Colonic mucosa (tissue), 4 donors: Measurements from ENCODE around the gene TRMT44. TPM values are rescaled to one million over a fixed set of nuclear protein-coding genes. Genes with fewer than 3 reads are reported as not detected.
"Not testable (repeated sequence)": the region's sequence is repeated elsewhere in the genome, so short reads cannot be mapped to it uniquely, and the experiment has no call there.

Experiments used
- DNase-seq: peaks from one replicate; pipeline ENCODE4 v3.0.0-alpha.2; 2020
- H3K27ac ChIP-seq: fragments of 200-600 bp; one replicate; pipeline ENCODE4 v1.8.0; 2021
- H3K27me3 ChIP-seq: fragments of 200-600 bp; one replicate; pipeline ENCODE4 v1.8.0; 2021
- H3K36me3 ChIP-seq: fragments of 200-600 bp; one replicate; pipeline ENCODE4 v1.8.0; 2021
- H3K4me1 ChIP-seq: fragments of 200-600 bp; one replicate; pipeline ENCODE4 v1.8.0; 2021; ENCODE audit warnings: mild to moderate bottlenecking
- H3K4me3 ChIP-seq: fragments of 200-600 bp; one replicate; pipeline ENCODE4 v1.8.0; 2021
- H3K9ac ChIP-seq, 2 donors: one replicate each; pipeline ENCODE4 v1.7.0; 2013; ENCODE audit warnings: control low read depth in 2 of 2, low read depth in 2 of 2, low read length in 2 of 2
- H3K9me3 ChIP-seq: fragments of 200-600 bp; one replicate; pipeline ENCODE4 v1.8.0; 2021
- intact Hi-C: fragments of 100-400 bp; cut with DNase I; formaldehyde crosslinking; loops from one replicate; pipeline ENCODE4 v1.14.1; 2022
- total RNA-seq, 2 donors: library from RNA; stranded (reverse); fragmentation: NEBNext Ultra II Directional in 1 of 2; extraction: Animal tissue kit (Norgen Biotek cat#: 25700) in 1 of 2; gene quantifications; one replicate each; pipeline ENCODE4 v1.2.1, GENCODE V29; 2021
- TF ChIP-seq, protein P1 (sequence below): fragments of 200-600 bp; IDR thresholded peaks from one replicate; pipeline ENCODE4 v1.8.0; 2022; ENCODE audit warnings: antibody characterized with exemption, mild to moderate bottlenecking
- donor health status: healthy.
- donor health status: DM: no; HTN: no; CAD: no.
- donor health status: DM: no; HTN: no; CAD: no.

The TRMT44 gene
- total RNA-seq, 2 donors from 2014 or later, result 10.3 to 15.6 TPM

GRCh38 chr4:8512510-8512909 lies 71.9 kb downstream of the TRMT44 start:
- no peaks in the 10 kb centered on the region for H3K9me3 ChIP-seq
- DNase-seq, result no peak
- no peak overlapping the region for H3K9ac ChIP-seq
- intact Hi-C loops, result no loop called here
- no peak overlapping the region for H3K4me3 ChIP-seq
- H3K4me1 ChIP-seq, result no peaks in the 10 kb centered on the region
- H3K27me3 ChIP-seq, result no peaks in the 10 kb centered on the region
- no peak overlapping the region for H3K27ac ChIP-seq
- TF ChIP-seq, protein P1, sequence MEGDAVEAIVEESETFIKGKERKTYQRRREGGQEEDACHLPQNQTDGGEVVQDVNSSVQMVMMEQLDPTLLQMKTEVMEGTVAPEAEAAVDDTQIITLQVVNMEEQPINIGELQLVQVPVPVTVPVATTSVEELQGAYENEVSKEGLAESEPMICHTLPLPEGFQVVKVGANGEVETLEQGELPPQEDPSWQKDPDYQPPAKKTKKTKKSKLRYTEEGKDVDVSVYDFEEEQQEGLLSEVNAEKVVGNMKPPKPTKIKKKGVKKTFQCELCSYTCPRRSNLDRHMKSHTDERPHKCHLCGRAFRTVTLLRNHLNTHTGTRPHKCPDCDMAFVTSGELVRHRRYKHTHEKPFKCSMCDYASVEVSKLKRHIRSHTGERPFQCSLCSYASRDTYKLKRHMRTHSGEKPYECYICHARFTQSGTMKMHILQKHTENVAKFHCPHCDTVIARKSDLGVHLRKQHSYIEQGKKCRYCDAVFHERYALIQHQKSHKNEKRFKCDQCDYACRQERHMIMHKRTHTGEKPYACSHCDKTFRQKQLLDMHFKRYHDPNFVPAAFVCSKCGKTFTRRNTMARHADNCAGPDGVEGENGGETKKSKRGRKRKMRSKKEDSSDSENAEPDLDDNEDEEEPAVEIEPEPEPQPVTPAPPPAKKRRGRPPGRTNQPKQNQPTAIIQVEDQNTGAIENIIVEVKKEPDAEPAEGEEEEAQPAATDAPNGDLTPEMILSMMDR, result no peak
- H3K36me3 ChIP-seq, result no peaks in the 10 kb centered on the region

DNA sequence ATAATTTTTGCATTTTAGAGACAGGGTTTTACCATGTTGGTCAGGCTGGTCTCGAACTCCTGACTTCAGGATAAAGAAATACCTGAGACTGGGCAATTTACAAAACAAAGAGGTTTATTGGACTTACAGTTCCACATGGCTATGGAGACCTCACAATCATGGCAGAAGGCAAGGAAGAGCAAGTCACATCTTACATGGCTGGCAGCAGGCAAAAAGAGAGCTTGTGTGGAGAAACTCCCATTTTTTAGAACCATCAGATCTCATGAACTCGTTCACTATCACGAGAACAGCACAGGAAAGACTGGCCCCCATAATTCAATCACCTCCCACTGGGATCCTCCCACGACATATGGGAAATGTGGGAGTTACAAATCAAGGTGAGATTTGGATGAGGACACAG lies 72.5 kb downstream of the TRMT44 start:
- H3K27me3 ChIP-seq, H3K4me3 ChIP-seq, H3K27ac ChIP-seq, H3K9ac ChIP-seq, intact Hi-C loops, H3K9me3 ChIP-seq, H3K4me1 ChIP-seq, DNase-seq, H3K36me3 ChIP-seq: not testable (repeated sequence)

DNA sequence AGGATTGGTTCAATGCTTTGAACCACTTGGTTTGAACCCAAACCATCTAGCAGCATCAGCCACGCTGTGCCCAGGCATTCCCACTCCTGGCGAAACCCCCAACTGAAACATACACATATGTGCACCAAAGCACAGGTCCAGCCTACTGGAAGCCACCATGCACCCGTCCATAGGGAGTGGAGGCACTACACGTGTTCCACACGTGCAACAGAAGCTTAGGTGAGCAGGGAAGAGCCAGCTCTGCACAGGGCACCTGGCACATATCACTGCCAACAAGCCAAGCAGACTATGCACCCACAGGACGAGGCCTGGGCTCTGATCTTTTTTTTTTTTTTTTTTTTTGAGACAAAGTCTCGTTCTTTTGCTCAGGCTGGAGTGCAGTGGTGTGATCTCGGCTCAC lies 73.4 kb downstream of the TRMT44 start:
- Histone ChIP-seq H3K27me3 (no peaks in the 10 kb centered on the region), H3K4me1 (no peaks in the 10 kb centered on the region), H3K9me3 (no peaks in the 10 kb centered on the region), H3K27ac (no peak overlapping the region), H3K9ac (no peak overlapping the region), H3K4me3 (no peak overlapping the region), H3K36me3 (no peaks in the 10 kb centered on the region)
- DNase-seq, result no peak
- TF ChIP-seq, protein P1, result no peak
- intact Hi-C loops, result no loop called here

- Histone ChIP-seq H3K9me3 (no peaks in the 10 kb centered on the region), H3K4me1 (no peaks in the 10 kb centered on the region), H3K27me3 (no peaks in the 10 kb centered on the region), H3K9ac (no peak overlapping the region), H3K27ac (no peak overlapping the region), H3K36me3 (no peaks in the 10 kb centered on the region), H3K4me3 (no peak overlapping the region)
- intact Hi-C loops, result no loop called here
- TF ChIP-seq, protein P1, result no peak
- no peak for DNase-seq
Measured at GRCh38 chr4:8514391-8514790, 73.8 kb downstream of the TRMT44 start.

DNA sequence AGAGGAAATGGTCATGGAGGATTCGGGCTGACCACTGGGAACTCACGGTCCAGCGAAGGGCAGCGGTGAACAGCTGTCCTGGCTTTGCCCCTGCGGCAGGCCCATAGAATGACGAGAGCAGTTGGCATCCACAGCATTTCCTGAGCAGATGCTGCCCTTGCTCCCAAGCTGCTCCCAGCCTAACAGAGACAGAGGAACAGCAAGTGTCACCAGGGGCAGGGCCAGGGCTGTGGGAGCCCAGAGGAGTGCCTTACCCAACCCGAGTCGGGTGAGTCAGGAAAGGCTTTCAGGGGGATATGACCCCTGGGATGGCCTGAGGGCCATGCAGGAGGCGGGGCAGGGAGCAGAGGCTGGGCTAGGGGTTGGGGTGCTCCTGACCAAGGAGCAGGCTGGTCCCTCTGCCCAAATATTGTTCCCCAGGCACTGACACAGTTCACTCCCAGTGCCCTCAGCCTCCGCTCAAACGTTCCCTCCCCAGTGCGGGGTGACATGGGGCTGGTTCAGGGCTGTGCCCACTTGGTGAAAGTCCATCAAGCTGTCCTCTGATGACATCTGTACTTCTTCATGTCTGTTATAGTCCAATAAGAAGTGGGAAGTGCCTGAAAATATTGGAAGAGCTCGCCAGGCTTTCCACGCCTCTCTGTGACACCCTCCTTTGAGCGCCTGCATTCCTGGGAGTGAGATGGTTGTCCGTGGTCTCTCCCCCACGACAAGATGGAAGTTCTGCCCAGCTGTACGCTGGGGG lies 74.9 kb downstream of the TRMT44 start:
- H3K27me3 ChIP-seq, result no peaks in the 10 kb centered on the region
- TF ChIP-seq, protein P1, result no peak
- no peak for DNase-seq

GRCh38 chr4:8516061-8516573 lies 75.5 kb downstream of the TRMT44 start:
- Histone ChIP-seq H3K27ac (no peak overlapping the region), H3K9ac (no peak overlapping the region), H3K4me3 (no peak overlapping the region), H3K9me3 (no peaks in the 10 kb centered on the region), H3K4me1 (no peaks in the 10 kb centered on the region), H3K27me3 (no peaks in the 10 kb centered on the region), H3K36me3 (no peaks in the 10 kb centered on the region)
- TF ChIP-seq, protein P1, result no peak
- intact Hi-C loops, result no loop called here
- no peak for DNase-seq

More for the DNA sequence above, 74.9 kb downstream of the TRMT44 start:
- H3K4me1 ChIP-seq, result no peaks in the 10 kb centered on the region
- no peak overlapping the region for H3K27ac ChIP-seq
- H3K9me3 ChIP-seq, result no peaks in the 10 kb centered on the region
- H3K9ac ChIP-seq, result no peak overlapping the region
- H3K4me3 ChIP-seq, result no peak overlapping the region
- no peaks in the 10 kb centered on the region for H3K36me3 ChIP-seq
- intact Hi-C loops, result no loop called here
